Subcutaneous abdominal adipose tissue (tissue), 5 donors: ENCODE measurements around the gene TMEM272.
A peak's percentile ranks its signal among the peaks of the same experiment; 100 is the strongest.

ENCODE experiments used
- H3K27ac ChIP-seq: one replicate; pipeline ENCODE4 v1.7.0; 2013; ENCODE audit warnings: low read depth, mild to moderate bottlenecking, inconsistent platforms, low read length, moderate library complexity
- H3K27me3 ChIP-seq, 5 donors: one replicate each; pipeline ENCODE4 v1.7.0; 2013; ENCODE audit warnings: low read length in 5 of 5, inconsistent platforms in 1 of 5; ENCODE audit not compliant: control insufficient read depth in 5 of 5, insufficient read depth in 4 of 5
- H3K36me3 ChIP-seq, 5 donors: one replicate each; pipeline ENCODE4 v1.7.0; 2013; ENCODE audit warnings: low read length in 5 of 5; ENCODE audit not compliant: control insufficient read depth in 5 of 5, insufficient read depth in 5 of 5
- H3K4me1 ChIP-seq, 5 donors: one replicate each; pipeline ENCODE4 v1.7.0; 2013; ENCODE audit warnings: low read length in 5 of 5, mild to moderate bottlenecking in 3 of 5, moderate library complexity in 1 of 5; ENCODE audit not compliant: control insufficient read depth in 5 of 5, insufficient read depth in 5 of 5
- H3K4me3 ChIP-seq, 5 donors: one replicate each; pipeline ENCODE4 v1.7.0; 2013; ENCODE audit warnings: low read length in 5 of 5, low read depth in 1 of 5
- H3K9ac ChIP-seq, 5 donors: one replicate each; pipeline ENCODE4 v1.7.0; 2013; ENCODE audit warnings: low read length in 5 of 5, mild to moderate bottlenecking in 4 of 5, moderate library complexity in 3 of 5
- H3K9me3 ChIP-seq, 5 donors: one replicate each; pipeline ENCODE4 v1.7.0; 2013; ENCODE audit warnings: low read length in 5 of 5; ENCODE audit not compliant: control insufficient read depth in 5 of 5
- donor health status: healthy.
- donor health status: healthy.
- donor health status: healthy.
- donor health status: healthy.
- donor health status: healthy.

Gene TMEM272

DNA sequence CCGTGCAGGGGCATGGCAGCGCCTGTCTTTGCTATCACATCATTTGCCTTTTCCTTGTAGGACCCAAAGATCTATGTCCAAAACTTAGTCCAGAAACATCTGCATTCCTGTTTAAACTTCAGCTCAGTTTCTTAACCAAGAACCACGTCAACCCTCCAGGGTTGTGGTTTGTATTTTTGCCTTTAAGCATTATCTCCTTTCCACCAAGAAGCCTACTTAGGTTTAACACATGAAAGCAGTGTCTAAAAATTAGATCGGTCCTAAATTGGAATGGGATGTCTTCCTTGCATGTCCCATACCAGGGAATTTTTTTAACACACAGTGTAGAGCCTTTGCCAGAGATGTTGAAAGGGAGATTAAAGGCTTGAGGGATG lies 79.8 kb downstream of the TMEM272 start:
- Histone ChIP-seq H3K27ac (peak overlapping the region; percentile 76), H3K4me1 (peaks cover 7 to 34% (median 33%) of the 10 kb centered on the region in 5 donors), H3K36me3 (peaks cover 0 to 53% (median 24%) of the 10 kb centered on the region in 5 donors), H3K9me3 (no peaks in the 10 kb centered on the region), H3K27me3 (no peaks in the 10 kb centered on the region), H3K9ac (peak overlapping the region in 2 of 5 donors; percentile 7 to 56), H3K4me3 (peak overlapping the region in 3 of 5 donors; percentile 23 to 52 (median 31))

DNA sequence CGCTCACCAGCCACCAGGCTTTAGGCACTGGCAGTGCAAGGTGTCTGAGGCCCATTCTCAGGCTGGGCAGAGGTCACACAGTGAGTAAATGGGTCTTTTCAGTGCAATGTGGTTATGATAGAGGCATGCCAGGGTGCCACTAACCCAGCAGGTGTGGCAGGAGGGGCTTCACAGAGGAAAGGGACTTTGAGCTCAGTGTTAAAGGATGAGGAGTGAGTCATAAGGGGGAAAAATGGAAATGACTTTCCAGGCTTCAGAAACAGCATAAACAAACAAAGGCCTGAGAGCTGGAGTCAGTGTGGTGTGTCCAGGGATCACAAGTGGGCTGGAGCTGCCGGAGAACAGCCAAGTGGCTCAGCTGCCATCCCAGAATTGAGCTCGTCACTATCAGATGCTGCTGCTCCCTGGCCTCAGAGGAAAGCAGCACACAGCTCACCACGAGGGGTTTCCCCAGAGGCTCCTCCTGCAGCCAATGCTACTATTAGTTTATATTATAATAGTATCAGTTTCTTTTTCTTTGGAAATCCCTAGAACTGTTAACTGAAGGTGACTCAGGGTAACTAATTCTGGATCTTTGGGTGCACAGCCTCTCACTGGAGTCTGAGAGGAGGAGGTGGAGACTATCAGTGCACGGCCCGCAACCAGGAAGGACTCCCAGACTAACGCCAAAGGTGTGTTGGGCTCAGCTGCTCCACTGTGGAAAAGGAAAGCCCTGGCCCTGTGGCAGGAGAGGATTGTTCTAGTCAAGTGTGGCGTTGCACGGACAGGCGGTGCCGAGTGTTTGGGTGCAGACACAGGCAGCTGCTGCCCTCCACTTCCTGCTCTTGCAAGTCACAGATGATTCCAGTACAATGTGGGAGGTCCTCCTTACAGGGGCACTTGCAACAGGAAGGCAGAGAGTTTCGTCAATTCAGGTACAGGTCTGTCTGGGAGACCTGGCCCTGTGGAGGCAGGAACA lies 80.5 kb downstream of the TMEM272 start:
- peak overlapping the region in 3 of 5 donors; percentile 23 to 52 (median 31) for H3K4me3 ChIP-seq
- no peaks in the 10 kb centered on the region for H3K9me3 ChIP-seq
- H3K9ac ChIP-seq: peak overlapping the region in 4 of 5 donors; percentile 7 to 52 (median 9)
- H3K27me3 ChIP-seq: no peaks in the 10 kb centered on the region
- H3K36me3 ChIP-seq: peaks cover 0 to 59% (median 29%) of the 10 kb centered on the region in 5 donors
- peaks cover 5 to 32% (median 27%) of the 10 kb centered on the region in 5 donors for H3K4me1 ChIP-seq
- H3K27ac ChIP-seq: peak overlapping the region; percentile 76

DNA sequence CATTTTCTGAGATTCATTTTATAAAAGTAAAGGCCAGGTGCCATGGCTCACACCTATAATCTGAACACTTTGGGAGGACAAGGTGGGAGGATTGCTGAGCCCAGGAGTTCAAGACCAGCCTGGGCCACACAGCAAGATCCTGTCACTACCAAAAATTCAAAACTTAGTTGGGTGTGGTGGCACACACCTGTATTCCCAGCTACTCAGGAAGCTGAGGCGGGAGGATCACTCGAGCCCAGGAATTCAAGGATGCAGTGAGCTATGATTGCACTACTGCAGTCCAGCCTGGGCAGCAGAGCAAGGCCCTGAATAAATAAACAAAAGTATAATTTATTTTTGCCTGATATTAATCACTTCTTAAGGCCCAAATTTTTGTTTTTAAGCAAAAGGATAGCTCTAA lies 81.5 kb downstream of the TMEM272 start:
- Histone ChIP-seq H3K27ac (peak overlapping the region; percentile 76), H3K36me3 (peaks cover 3 to 63% (median 33%) of the 10 kb centered on the region in 5 donors), H3K4me3 (no peak overlapping the region), H3K27me3 (no peaks in the 10 kb centered on the region), H3K9ac (peak overlapping the region in 2 of 5 donors; percentile 7 to 9), H3K4me1 (peaks cover 5 to 23% (median 18%) of the 10 kb centered on the region in 5 donors), H3K9me3 (no peaks in the 10 kb centered on the region)
